HL-60 (cell line): ENCODE measurements around the gene INTS1.

ENCODE experiments used
- POLR2AphosphoS5 ChIP-seq: IDR thresholded peaks from 2 replicates; pipeline ENCODE4 v1.6.1; 2012; ENCODE audit warnings: low read depth
- TF ChIP-seq, protein P1 (sequence below): IDR thresholded peaks from one replicate; pipeline ENCODE4 v1.5.1; 2011; ENCODE audit warnings: low read length, control low read depth, inconsistent platforms; ENCODE audit not compliant: insufficient read depth

DNA sequence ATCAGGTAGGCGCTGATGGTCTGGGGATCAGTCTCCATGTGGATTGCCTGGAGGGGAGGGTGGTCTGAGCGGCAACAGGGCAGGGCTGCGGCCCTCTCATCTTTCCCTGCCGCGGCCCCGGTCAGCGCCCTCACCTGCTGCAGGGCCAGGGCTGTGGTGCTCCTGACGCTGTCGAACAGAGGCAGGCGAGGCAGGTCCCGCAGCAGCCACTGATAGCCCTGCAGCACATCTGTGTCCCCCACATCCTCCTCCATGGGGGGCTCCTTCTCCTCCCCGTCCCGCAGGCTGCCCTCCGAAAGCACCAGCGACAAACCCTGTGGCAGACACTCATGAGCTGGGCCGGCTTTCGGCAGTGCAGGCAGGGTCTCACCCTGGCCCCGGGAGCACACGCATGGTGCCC is 19.0 kb downstream of the INTS1 start:
- TF ChIP-seq, protein P1, sequence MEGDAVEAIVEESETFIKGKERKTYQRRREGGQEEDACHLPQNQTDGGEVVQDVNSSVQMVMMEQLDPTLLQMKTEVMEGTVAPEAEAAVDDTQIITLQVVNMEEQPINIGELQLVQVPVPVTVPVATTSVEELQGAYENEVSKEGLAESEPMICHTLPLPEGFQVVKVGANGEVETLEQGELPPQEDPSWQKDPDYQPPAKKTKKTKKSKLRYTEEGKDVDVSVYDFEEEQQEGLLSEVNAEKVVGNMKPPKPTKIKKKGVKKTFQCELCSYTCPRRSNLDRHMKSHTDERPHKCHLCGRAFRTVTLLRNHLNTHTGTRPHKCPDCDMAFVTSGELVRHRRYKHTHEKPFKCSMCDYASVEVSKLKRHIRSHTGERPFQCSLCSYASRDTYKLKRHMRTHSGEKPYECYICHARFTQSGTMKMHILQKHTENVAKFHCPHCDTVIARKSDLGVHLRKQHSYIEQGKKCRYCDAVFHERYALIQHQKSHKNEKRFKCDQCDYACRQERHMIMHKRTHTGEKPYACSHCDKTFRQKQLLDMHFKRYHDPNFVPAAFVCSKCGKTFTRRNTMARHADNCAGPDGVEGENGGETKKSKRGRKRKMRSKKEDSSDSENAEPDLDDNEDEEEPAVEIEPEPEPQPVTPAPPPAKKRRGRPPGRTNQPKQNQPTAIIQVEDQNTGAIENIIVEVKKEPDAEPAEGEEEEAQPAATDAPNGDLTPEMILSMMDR: no peak
- TF ChIP-seq POLR2AphosphoS5: no peak
